Calu3 (cell line): ENCODE data around the gene ZNF407. TPM values are rescaled to one million over a fixed set of nuclear protein-coding genes. Genes with fewer than 3 reads are reported as not detected.

ENCODE experiments used
- BruUV-seq: library from RNA; stranded (reverse); fragments of 400-500 nt; replicated peaks from 2 replicates; lab custom pipeline; 2021; lab: Mats Ljungman, UMichigan
- CTCF ChIA-PET: fragments of 300-600 bp; sonication (Branson Sonifier 250); formaldehyde crosslinking; loops from one replicate; lab custom pipeline; 2022; ENCODE audit warnings: antibody characterized with exemption; lab: Charles Lee
- DNase-seq: peaks from one replicate; pipeline ENCODE4 v3.0.0; 2022
- H3K27ac Mint-ChIP-seq: one replicate; pipeline ENCODE4 v1.8.0; 2022; ENCODE audit warnings: mixed read lengths; ENCODE audit not compliant: unreplicated experiment
- H3K27me3 Mint-ChIP-seq: one replicate; pipeline ENCODE4 v1.8.0; 2022; ENCODE audit warnings: mixed read lengths; ENCODE audit not compliant: unreplicated experiment
- H3K36me3 Mint-ChIP-seq: one replicate; pipeline ENCODE4 v1.8.0; 2022; ENCODE audit warnings: mild to moderate bottlenecking, moderate library complexity, mixed read lengths; ENCODE audit not compliant: insufficient read depth, unreplicated experiment
- H3K4me1 Mint-ChIP-seq: one replicate; pipeline ENCODE4 v1.8.0; 2022; ENCODE audit warnings: mild to moderate bottlenecking, low read depth, mixed read lengths; ENCODE audit not compliant: unreplicated experiment
- H3K4me3 Mint-ChIP-seq: one replicate; pipeline ENCODE4 v1.8.0; 2022; ENCODE audit warnings: mild to moderate bottlenecking, low read depth, moderate library complexity, mixed read lengths; ENCODE audit not compliant: unreplicated experiment
- H3K9me3 Mint-ChIP-seq: one replicate; pipeline ENCODE4 v1.8.0; 2022; ENCODE audit warnings: low read depth, mixed read lengths; ENCODE audit not compliant: unreplicated experiment
- CTCF ChIP-seq: fragments of 200-600 bp; IDR thresholded peaks from one replicate; pipeline ENCODE4 v1.8.0; 2022; ENCODE audit warnings: antibody characterized with exemption; ENCODE audit not compliant: unreplicated experiment
- intact Hi-C: fragments of 100-400 bp; cut with micrococcal nuclease; formaldehyde crosslinking; loops from one replicate; pipeline ENCODE4 v1.10.0; 2022; ENCODE audit not compliant: unreplicated experiment
- total RNA-seq: library from RNA; stranded (reverse); gene quantifications from 2 replicates; pipeline ENCODE4 v1.2.3, GENCODE V29; 2022

The ZNF407 gene
- total RNA-seq, 1 experiment from 2014 or later, result 17.4 TPM

GRCh38 chr18:74604774-74605173 is 7.1 kb downstream of the ZNF407 start:
- Mint-ChIP-seq H3K4me3 (no peak overlapping the region), H3K9me3 (no peaks in the 10 kb centered on the region), H3K4me1 (peaks cover 4% of the 10 kb centered on the region), H3K27ac (no peak overlapping the region), H3K36me3 (no peaks in the 10 kb centered on the region), H3K27me3 (no peaks in the 10 kb centered on the region)
- TF ChIP-seq CTCF, result no peak
- BruUV-seq, result no TSS peak
- intact Hi-C loops, result no loop called here
- CTCF ChIA-PET, result no interaction called here
- no peak for DNase-seq

DNA sequence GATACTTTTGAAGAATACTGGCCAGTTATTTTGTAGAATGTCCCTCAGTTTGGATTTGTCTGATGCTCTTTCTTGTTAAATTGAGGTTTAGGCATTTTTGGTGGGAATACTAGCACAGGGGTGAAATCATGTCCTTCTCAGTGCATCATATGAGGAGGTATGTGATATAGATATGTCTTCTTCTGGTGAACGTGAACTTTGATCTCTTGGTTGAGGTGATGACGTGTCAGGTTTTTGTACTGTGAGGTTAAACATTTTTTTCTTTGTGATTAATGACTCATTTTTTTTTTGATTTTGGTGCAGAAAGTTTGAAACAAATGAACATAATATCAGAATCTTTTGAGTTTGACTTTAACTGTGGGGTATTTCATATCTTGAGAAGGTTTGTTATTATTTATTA is 11.0 kb downstream of the ZNF407 start:
- TF ChIP-seq CTCF, result no peak

DNA sequence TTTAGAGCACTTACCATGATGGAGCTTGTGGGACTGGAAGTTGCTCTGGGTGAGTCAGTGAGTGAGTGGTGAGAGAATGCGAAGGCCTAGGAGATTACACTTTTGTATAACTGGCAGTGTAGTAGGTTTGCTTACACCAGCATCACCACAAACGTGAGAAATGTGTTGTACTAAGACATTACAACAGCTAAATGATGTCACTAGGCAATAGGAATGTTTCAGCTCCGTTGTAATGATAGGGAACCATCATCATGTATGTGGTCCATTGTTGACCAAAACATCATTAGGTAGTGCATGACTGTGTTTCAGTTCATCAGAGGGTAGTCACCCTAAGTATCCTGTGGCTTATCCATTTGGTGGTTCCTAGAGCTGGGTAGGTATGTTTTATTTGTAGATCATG is 11.9 kb downstream of the ZNF407 start:
- no peaks in the 10 kb centered on the region for H3K27me3 Mint-ChIP-seq
- no peaks in the 10 kb centered on the region for H3K36me3 Mint-ChIP-seq
- H3K4me3 Mint-ChIP-seq, result no peak overlapping the region
- DNase-seq, result no peak
- H3K4me1 Mint-ChIP-seq, result no peaks in the 10 kb centered on the region
- H3K9me3 Mint-ChIP-seq, result no peaks in the 10 kb centered on the region
- intact Hi-C loops, result no loop called here
- no peak for TF ChIP-seq CTCF
- BruUV-seq, result no TSS peak
- CTCF ChIA-PET, result no interaction called here
- no peak overlapping the region for H3K27ac Mint-ChIP-seq

More for the DNA sequence above, 11.0 kb downstream of the ZNF407 start:
- intact Hi-C loops, result loop anchor here (1.0 kb wide), 1 partner anchor 8 kb away; no protein-coding TSS in a partner anchor
- no TSS peak for BruUV-seq
- H3K4me1 Mint-ChIP-seq, result no peaks in the 10 kb centered on the region
- no peak for DNase-seq
- CTCF ChIA-PET, result no interaction called here
- H3K4me3 Mint-ChIP-seq, result no peak overlapping the region
- H3K27ac Mint-ChIP-seq, result no peak overlapping the region
- no peaks in the 10 kb centered on the region for H3K27me3 Mint-ChIP-seq
- no peaks in the 10 kb centered on the region for H3K36me3 Mint-ChIP-seq
- H3K9me3 Mint-ChIP-seq, result no peaks in the 10 kb centered on the region

DNA sequence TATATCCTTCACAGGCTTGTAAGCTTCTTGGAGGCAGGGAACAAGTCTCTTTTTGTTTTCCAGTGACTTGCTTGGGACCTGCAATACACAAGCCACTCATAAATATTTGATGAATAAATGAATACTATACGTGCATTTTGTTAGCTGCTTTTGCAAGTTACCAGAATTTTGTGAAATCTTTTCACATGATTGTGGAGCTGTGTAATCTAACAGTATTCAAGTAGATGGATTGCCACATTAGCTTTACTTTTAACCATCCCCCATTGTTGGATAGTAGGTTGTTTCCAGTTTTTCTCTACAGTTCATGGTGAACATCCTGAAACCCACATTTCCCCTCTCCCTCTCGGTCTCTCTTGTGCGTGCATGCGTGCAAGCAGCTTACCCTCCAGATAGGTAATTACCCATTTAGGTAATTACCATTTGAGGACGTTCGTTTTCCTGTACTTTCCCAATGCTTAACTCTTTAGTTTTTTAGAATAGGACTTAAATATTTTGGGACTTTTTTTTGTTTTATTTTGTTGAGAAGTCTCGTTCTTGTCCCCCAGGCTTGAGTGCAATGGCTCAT is 12.5 kb downstream of the ZNF407 start:
- no peak overlapping the region for H3K27ac Mint-ChIP-seq
- intact Hi-C loops, result no loop called here
- no peak for TF ChIP-seq CTCF
- no peak for DNase-seq
- H3K36me3 Mint-ChIP-seq, result no peaks in the 10 kb centered on the region
- no TSS peak for BruUV-seq
- H3K27me3 Mint-ChIP-seq, result no peaks in the 10 kb centered on the region
- H3K4me3 Mint-ChIP-seq, result no peak overlapping the region
- CTCF ChIA-PET, result no interaction called here
- H3K9me3 Mint-ChIP-seq, result no peaks in the 10 kb centered on the region
- H3K4me1 Mint-ChIP-seq, result no peaks in the 10 kb centered on the region
